Fibroblast of lung (primary cell): ENCODE data around the gene PTRH1.

Source experiments
- CTCF ChIP-seq, 2 donors: IDR thresholded peaks in 1 of 2; conservative IDR thresholded peaks in 1 of 2; 1 replicate in 1 of 2; 2 replicates in 1 of 2; pipeline ENCODE4 v1.5.1; 2011 to 2012; ENCODE audit warnings: low read length in 2 of 2, control low read depth in 1 of 2, inconsistent platforms in 1 of 2, low read depth in 1 of 2, mild to moderate bottlenecking in 1 of 2
- EZH2 ChIP-seq: IDR thresholded peaks from 2 replicates; pipeline ENCODE4 v1.5.1; 2012; ENCODE audit warnings: low read length, control low read depth, mild to moderate bottlenecking; ENCODE audit errors: missing control alignments

- no peak for TF ChIP-seq CTCF (conservative IDR thresholded peaks at IDR 0.05 in 1 of 2, IDR thresholded peaks at IDR 0.05 in 1 of 2; ENCODE audit: low read depth in 1 of 2, low read length in 2 of 2)
- no peak for TF ChIP-seq EZH2
Measured at GRCh38 chr9:127732444-127732843, 17.0 kb upstream of the PTRH1 start.
